Heart left ventricle (tissue), 13 donors: ENCODE measurements around the gene FZD1.

Experiments
- CTCF ChIP-seq, 12 donors: fragments of 200-600 bp; sonication (generic) in 4 of 12; IDR thresholded peaks; one replicate each; pipeline versions ENCODE4 v1.5.0 to v1.8.0; 2018 to 2022; ENCODE audit warnings: antibody characterized with exemption in 12 of 12, mild to moderate bottlenecking in 5 of 12
- POLR2A ChIP-seq, 2 donors: fragments of 450-650 bp; IDR thresholded peaks; one replicate each; pipeline ENCODE4 v1.6.1; 2017; ENCODE audit warnings: antibody characterized with exemption in 2 of 2, mild to moderate bottlenecking in 2 of 2, moderate library complexity in 2 of 2
- donor health status: ischemic (EF 13 %, LVEDD 7.1; RV severe dilation, severe dysfunction).
- donor health status: DM: no; HTN: yes; CAD: no.
- donor health status: DM: no; HTN: no; CAD: no.
- donor health status: ischemic (EF 25% LVEDD 6.9; RV normal size, moderate dysfunction).
- donor health status: ischemic (EF 25% LVEDD 5.7; RV mildly dilated, moderate dysfunction).
- donor health status: ischemic (EF 35%, LVEDD 5.7; RV mildly dilated, moderate dysfunction).
- donor health status: nonischemic (EF 11% LVEDD 7.7; RV severe dilation, severe dysfunction).
- donor health status: DM: yes; HTN: yes; CAD: no.
- donor health status: PGD.
- donor health status: ischemic (EF 29% LVEDD 5.4; RV normal size, mild dysfunction).
- donor health status: nonischemic (EF 23%, LVEDD 6.1; RV moderate dilation, normal function).

GRCh38 chr7:91287371-91288084 is 23.3 kb downstream of the FZD1 start:
- TF ChIP-seq CTCF (IDR thresholded peaks at IDR 0.05) (peak in 1 of 12 donors; percentile 36), POLR2A (IDR thresholded peaks at IDR 0.05) (no peak)
